BJ (cell line): ENCODE measurements around the gene FAM234B. TPM values are rescaled to one million over a fixed set of nuclear protein-coding genes. Genes with fewer than 3 reads are reported as not detected.

ENCODE experiments used
- CTCF ChIA-PET: fragments of 350-600 bp; formaldehyde crosslinking; extraction: SDS; loops from one replicate; lab custom pipeline; 2021; ENCODE audit warnings: antibody characterized with exemption, inconsistent platforms; lab: Yijun Ruan, JAX
- POLR2A ChIA-PET: fragments of 300-600 bp; sonication (Branson Sonifier 250); formaldehyde crosslinking; extraction: SDS; loops from one replicate; lab custom pipeline; 2021; ENCODE audit warnings: antibody characterized with exemption; lab: Charles Lee
- DNase-seq: peaks from one replicate; pipeline ENCODE4 v3.0.0-alpha.2; 2011; ENCODE audit warnings: low read depth
- H3K27me3 ChIP-seq: 2 replicates; pipeline ENCODE4 v1.6.0; 2011; ENCODE audit warnings: low read length; ENCODE audit not compliant: control insufficient read depth, insufficient read depth
- H3K36me3 ChIP-seq: 2 replicates; pipeline ENCODE4 v1.5.1; 2011; ENCODE audit warnings: low read length; ENCODE audit not compliant: control insufficient read depth, insufficient read depth
- H3K4me3 ChIP-seq: 2 replicates; pipeline ENCODE4 v1.5.1; 2011; ENCODE audit warnings: low read depth, mild to moderate bottlenecking, control low read depth, low read length
- polyA plus RNA-seq: library from polyadenylated mRNA; depleted of rRNA; stranded (reverse); fragments of >200 nt; gene quantifications from 2 replicates; pipeline ENCODE4 v1.2.3, GENCODE V29; 2011
- TF ChIP-seq, protein P1 (sequence below): IDR thresholded peaks from 2 replicates; pipeline ENCODE4 v1.5.1; 2011; ENCODE audit warnings: low read depth, mild to moderate bottlenecking, control low read depth, inconsistent platforms, low read length, moderate library complexity; ENCODE audit not compliant: insufficient read depth

FAM234B gene
- polyA plus RNA-seq, 1 experiment = 2.4 TPM

DNA sequence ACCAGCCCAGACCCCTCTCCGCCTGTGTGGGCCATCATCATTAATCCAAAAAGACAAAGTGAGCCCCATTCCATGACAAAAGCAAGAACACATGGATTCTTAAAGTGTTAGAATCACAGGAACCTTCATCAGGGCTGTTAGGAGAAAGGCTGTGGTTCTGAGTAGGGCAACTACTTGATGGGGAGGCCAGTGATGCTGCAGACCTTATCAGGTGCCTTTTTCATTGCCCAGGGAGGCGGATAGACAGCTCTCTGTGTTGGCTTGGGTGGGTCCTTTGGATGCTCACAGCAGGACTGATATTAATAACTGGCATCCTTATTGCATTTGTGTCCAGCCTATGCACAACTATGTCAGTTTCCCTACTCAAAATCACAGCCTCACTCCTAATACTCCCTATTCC is 46.4 kb upstream of the FAM234B start:
- ChIA-PET POLR2A (no interaction called here), CTCF (no interaction called here)
- Histone ChIP-seq H3K36me3 (peaks cover 1% of the 10 kb centered on the region; the same call in 1 of the 2 replicates), H3K4me3 (no peak overlapping the region), H3K27me3 (no peaks in the 10 kb centered on the region)
- DNase-seq = no peak
- TF ChIP-seq, protein P1, sequence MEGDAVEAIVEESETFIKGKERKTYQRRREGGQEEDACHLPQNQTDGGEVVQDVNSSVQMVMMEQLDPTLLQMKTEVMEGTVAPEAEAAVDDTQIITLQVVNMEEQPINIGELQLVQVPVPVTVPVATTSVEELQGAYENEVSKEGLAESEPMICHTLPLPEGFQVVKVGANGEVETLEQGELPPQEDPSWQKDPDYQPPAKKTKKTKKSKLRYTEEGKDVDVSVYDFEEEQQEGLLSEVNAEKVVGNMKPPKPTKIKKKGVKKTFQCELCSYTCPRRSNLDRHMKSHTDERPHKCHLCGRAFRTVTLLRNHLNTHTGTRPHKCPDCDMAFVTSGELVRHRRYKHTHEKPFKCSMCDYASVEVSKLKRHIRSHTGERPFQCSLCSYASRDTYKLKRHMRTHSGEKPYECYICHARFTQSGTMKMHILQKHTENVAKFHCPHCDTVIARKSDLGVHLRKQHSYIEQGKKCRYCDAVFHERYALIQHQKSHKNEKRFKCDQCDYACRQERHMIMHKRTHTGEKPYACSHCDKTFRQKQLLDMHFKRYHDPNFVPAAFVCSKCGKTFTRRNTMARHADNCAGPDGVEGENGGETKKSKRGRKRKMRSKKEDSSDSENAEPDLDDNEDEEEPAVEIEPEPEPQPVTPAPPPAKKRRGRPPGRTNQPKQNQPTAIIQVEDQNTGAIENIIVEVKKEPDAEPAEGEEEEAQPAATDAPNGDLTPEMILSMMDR = no peak

DNA sequence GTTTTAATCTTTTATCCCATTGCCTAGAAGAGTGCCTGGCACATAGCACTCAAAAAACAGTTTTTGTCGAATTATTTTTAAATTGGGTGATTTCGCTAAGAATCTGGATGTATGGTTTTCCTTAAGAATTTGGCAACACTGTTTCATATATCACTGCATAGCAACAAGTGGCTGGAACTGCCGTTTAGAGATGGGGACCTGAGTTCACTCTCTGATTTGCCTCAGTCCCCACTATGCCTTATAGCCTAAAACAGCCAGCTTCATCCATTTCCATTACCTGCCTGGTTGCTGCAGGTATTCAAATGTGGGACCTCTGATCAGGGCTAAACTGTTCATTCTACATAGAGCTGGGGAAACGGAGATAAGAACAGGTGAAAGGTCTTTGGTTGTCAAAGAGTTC is 45.9 kb upstream of the FAM234B start:
- DNase-seq = no peak
- ChIA-PET POLR2A (no interaction called here), CTCF (interaction anchor here (1.2 to 1.7 kb wide), 3 partner anchors 12 to 213 kb away, joined by 3 to 7 read pairs (median 6); no protein-coding TSS in a partner anchor)
- peaks cover 1% of the 10 kb centered on the region; the same call in 1 of the 2 replicates for H3K36me3 ChIP-seq
- TF ChIP-seq, protein P1 = no peak
- H3K4me3 ChIP-seq = no peak overlapping the region
- H3K27me3 ChIP-seq = no peaks in the 10 kb centered on the region

DNA sequence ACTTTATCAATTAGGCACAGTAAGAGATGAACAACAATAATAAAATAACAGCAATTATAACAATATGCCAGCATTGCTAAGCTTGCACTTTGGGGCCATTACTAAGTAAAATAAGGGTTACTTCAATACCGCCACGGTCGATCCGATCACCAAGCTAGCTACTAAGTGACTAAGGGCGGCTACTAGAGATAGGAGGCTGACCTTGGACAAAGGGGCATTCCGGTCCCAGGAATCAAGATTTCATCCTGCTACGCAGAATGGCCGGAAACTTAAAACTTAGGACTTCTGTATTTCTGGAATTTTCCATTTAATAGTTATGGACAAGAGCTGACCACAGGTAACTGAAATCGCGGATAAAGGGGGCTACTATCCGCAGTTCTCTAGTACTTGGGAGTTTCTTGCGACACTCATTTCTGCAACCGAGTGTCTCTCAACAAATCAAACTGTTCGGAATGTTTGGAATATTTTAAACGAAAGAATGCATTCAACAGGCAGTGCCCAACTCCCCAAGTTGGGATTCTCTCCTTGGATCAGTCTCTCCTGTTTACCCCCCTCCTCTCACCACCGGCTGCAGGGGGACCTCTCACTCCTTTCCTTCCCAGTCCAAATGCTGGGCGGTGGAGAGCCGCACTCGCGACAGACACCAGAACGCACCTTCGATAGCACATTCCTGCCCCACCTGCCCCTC is 44.8 kb upstream of the FAM234B start:
- POLR2A ChIA-PET = interaction anchor here (0.6 kb wide), 1 partner anchor 197 kb away, joined by 5 read pairs; no protein-coding TSS in a partner anchor
- no peaks in the 10 kb centered on the region for H3K27me3 ChIP-seq
- TF ChIP-seq, protein P1 = peak; percentile 14; the same call in 1 of the 2 replicates
- H3K36me3 ChIP-seq = peaks cover 1% of the 10 kb centered on the region; the same call in 1 of the 2 replicates
- CTCF ChIA-PET = interaction anchor here (1.2 to 1.7 kb wide), 3 partner anchors 13 to 212 kb away, joined by 3 to 7 read pairs (median 6); no protein-coding TSS in a partner anchor
- no peak for DNase-seq
- peak overlapping the region; percentile 82 for H3K4me3 ChIP-seq

DNA sequence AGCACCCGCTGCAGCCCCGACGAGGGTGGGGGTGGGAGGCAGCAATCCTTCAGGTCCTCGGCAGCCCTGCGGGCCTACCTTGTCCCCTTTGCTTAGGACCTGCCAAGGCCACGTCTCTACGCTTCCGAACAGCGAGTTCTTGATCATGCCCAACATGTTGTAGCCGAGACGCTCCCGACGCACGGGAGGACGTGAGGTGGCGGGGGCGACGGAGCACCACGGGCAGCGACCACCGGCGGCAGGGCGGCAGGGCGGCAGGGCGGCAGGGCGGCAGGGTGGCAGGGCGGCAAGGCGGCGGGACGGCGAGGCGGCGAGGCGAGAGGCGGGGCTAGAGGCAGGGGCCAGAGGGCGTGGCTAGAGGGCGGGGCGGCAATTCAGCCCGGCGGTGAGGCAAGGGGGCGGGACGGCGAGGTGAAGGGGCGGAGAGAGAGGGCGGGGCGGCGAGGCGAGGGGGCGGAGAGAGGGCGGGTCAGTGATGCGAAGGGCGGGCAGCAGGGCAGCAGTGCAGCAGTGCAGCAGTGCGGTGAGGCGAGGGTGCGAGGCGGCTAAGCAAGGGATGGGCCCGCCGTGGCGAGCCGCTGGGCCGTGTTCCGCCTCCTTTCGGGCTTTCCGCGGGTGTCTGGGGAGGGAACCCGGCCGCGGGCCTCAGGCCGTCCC is 44.1 kb upstream of the FAM234B start, which contains the start of gene HEBP1:
HEBP1 (minus strand) TSS at position 307 of the 657 bp plus-strand sequence; CDS start at position 156, 151 bp downstream.
- H3K4me3 ChIP-seq = peak within 1 kb of the TSS; percentile 82
- POLR2A ChIA-PET = no interaction called here
- CTCF ChIA-PET = interaction anchor here (1.7 kb wide), 1 partner anchor 17 kb away, joined by 6 read pairs; no protein-coding TSS in a partner anchor
- no peaks in the 10 kb centered on the region for H3K27me3 ChIP-seq
- no peak for DNase-seq
- TF ChIP-seq, protein P1 = no peak
- peaks cover 1% of the 10 kb centered on the region; the same call in 1 of the 2 replicates for H3K36me3 ChIP-seq

DNA sequence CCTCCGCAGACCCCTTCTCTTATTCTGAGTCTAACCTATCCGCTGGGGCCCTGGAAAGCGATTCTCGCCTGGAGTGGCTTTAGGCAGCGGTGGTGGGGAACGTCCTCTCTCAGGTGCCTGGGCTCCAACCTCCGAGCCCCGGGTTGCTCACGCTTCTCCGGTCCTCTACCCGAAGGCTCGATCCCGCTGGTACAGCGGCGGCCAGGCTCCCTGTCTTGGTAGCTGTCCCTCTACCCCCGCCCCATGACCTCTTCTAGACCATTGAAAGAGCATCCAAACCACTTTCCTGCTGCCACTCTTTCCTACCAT is 43.6 kb upstream of the FAM234B start:
- CTCF ChIA-PET = interaction anchor here (1.3 kb wide), 2 partner anchors 17 to 234 kb away, joined by 3 read pairs; no protein-coding TSS in a partner anchor
- no peaks in the 10 kb centered on the region for H3K27me3 ChIP-seq
- POLR2A ChIA-PET = no interaction called here
- DNase-seq = no peak
- TF ChIP-seq, protein P1 = no peak
- H3K36me3 ChIP-seq = peaks cover 1% of the 10 kb centered on the region; the same call in 1 of the 2 replicates
- peak overlapping the region; percentile 82 for H3K4me3 ChIP-seq
